ENCODE data around the gene KBTBD2. TPM values are rescaled to one million over a fixed set of nuclear protein-coding genes. Genes with fewer than 3 reads are reported as not detected.

Gene KBTBD2
- total RNA-seq, 2 experiments from 2014 or later = 34.5 to 35.9 TPM

- intact Hi-C loops (cut with micrococcal nuclease; ENCODE audit: unreplicated experiment) = no loop called here
- Histone ChIP-seq H4K20me1 (ENCODE audit: insufficient read depth, low read length) (no peaks in the 10 kb centered on the region), H3K9me2 (ENCODE audit: insufficient read depth, low read length) (no peaks in the 10 kb centered on the region), H2AFZ (ENCODE audit: low read length) (no peak overlapping the region), H3K4me2 (ENCODE audit: low read length) (no peak overlapping the region), H3K79me2 (ENCODE audit: insufficient read depth, low read depth, low read length) (no peaks in the 10 kb centered on the region), H3K36me3 (ENCODE audit: insufficient read depth, low read length) (no peaks in the 10 kb centered on the region), H3K9me3 (ENCODE audit: low read length) (no peaks in the 10 kb centered on the region), H3K4me1 (ENCODE audit: insufficient read depth, low read length, poor library complexity, severe bottlenecking) (no peaks in the 10 kb centered on the region), H3K27ac (ENCODE audit: low read depth, low read length, poor library complexity, severe bottlenecking) (no peak overlapping the region), H3K4me3 (ENCODE audit: low read depth, low read length, poor library complexity, severe bottlenecking) (no peak overlapping the region)
- no TSS peak for BruUV-seq (replicated peaks)
- TF ChIP-seq EZH2phosphoT487 (IDR thresholded peaks at IDR 0.05; ENCODE audit: borderline replicate concordance, low read depth, low read length) = no peak
- no peak for TF ChIP-seq CTCF (conservative IDR thresholded peaks at IDR 0.05; ENCODE audit: low read length)
- ChIA-PET POLR2A (interaction anchor here (0.7 to 1.2 kb wide), 2 partner anchors 31 to 37 kb away, joined by 3 to 7 read pairs; no protein-coding TSS in a partner anchor), CTCF (ENCODE audit: unreplicated experiment) (no interaction called here)
- no peak for DNase-seq (ENCODE audit: low spot score)
These were observed 46.0 kb upstream of the KBTBD2 start for GRCh38 chr7:32937344-32938174.

GRCh38 chr7:32936689-32937088 lies 45.1 kb upstream of the KBTBD2 start:
- TF ChIP-seq CTCF (conservative IDR thresholded peaks at IDR 0.05; ENCODE audit: low read length) (no peak), EZH2phosphoT487 (IDR thresholded peaks at IDR 0.05; ENCODE audit: borderline replicate concordance, low read depth, low read length) (no peak)
- CTCF ChIA-PET (ENCODE audit: unreplicated experiment) = no interaction called here

GRCh38 chr7:32935558-32935957 lies 44.0 kb upstream of the KBTBD2 start:
- intact Hi-C loops (cut with micrococcal nuclease; ENCODE audit: unreplicated experiment) = no loop called here
- Histone ChIP-seq H3K27ac (ENCODE audit: low read depth, low read length, poor library complexity, severe bottlenecking) (no peak overlapping the region), H3K36me3 (ENCODE audit: insufficient read depth, low read length) (no peaks in the 10 kb centered on the region), H3K9me2 (ENCODE audit: insufficient read depth, low read length) (no peaks in the 10 kb centered on the region), H2AFZ (ENCODE audit: low read length) (no peak overlapping the region), H3K79me2 (ENCODE audit: insufficient read depth, low read depth, low read length) (no peaks in the 10 kb centered on the region), H3K4me2 (ENCODE audit: low read length) (no peak overlapping the region), H4K20me1 (ENCODE audit: insufficient read depth, low read length) (no peaks in the 10 kb centered on the region), H3K4me1 (ENCODE audit: insufficient read depth, low read length, poor library complexity, severe bottlenecking) (no peaks in the 10 kb centered on the region), H3K4me3 (ENCODE audit: low read depth, low read length, poor library complexity, severe bottlenecking) (no peak overlapping the region), H3K9me3 (ENCODE audit: low read length) (no peaks in the 10 kb centered on the region)
- no TSS peak for BruUV-seq (replicated peaks)
- TF ChIP-seq CTCF (conservative IDR thresholded peaks at IDR 0.05; ENCODE audit: low read length) (no peak), EZH2phosphoT487 (IDR thresholded peaks at IDR 0.05; ENCODE audit: borderline replicate concordance, low read depth, low read length) (no peak)
- ChIA-PET CTCF (ENCODE audit: unreplicated experiment) (no interaction called here), POLR2A (no interaction called here)
- DNase-seq (ENCODE audit: low spot score) = no peak

More at GRCh38 chr7:32936689-32937088, 45.1 kb upstream of the KBTBD2 start:
- H2AFZ ChIP-seq (ENCODE audit: low read length) = no peak overlapping the region
- no peak overlapping the region for H3K27ac ChIP-seq (ENCODE audit: low read depth, low read length, poor library complexity, severe bottlenecking)
- H3K9me2 ChIP-seq (ENCODE audit: insufficient read depth, low read length) = no peaks in the 10 kb centered on the region
- no peaks in the 10 kb centered on the region for H3K79me2 ChIP-seq (ENCODE audit: insufficient read depth, low read depth, low read length)
- H3K9me3 ChIP-seq (ENCODE audit: low read length) = no peaks in the 10 kb centered on the region
- H3K4me2 ChIP-seq (ENCODE audit: low read length) = no peak overlapping the region
- no peak overlapping the region for H3K4me3 ChIP-seq (ENCODE audit: low read depth, low read length, poor library complexity, severe bottlenecking)
- H4K20me1 ChIP-seq (ENCODE audit: insufficient read depth, low read length) = no peaks in the 10 kb centered on the region
- no peaks in the 10 kb centered on the region for H3K36me3 ChIP-seq (ENCODE audit: insufficient read depth, low read length)
- DNase-seq (ENCODE audit: low spot score) = no peak
- POLR2A ChIA-PET = interaction anchor here (1.2 kb wide), 1 partner anchor 30 kb away, joined by 7 read pairs; no protein-coding TSS in a partner anchor
- intact Hi-C loops (cut with micrococcal nuclease; ENCODE audit: unreplicated experiment) = no loop called here
- BruUV-seq (replicated peaks) = no TSS peak
- H3K4me1 ChIP-seq (ENCODE audit: insufficient read depth, low read length, poor library complexity, severe bottlenecking) = no peaks in the 10 kb centered on the region
